GM21360 (cell line): ENCODE data around the gene LINC01488.

Experiments used
- ATAC-seq: cut with Tn5 transposase; IDR thresholded peaks from one replicate; pipeline ENCODE4 v1.9.1; 2021; ENCODE audit warnings: mild to moderate bottlenecking, moderate library complexity; ENCODE audit not compliant: unreplicated experiment

Gene LINC01488

DNA sequence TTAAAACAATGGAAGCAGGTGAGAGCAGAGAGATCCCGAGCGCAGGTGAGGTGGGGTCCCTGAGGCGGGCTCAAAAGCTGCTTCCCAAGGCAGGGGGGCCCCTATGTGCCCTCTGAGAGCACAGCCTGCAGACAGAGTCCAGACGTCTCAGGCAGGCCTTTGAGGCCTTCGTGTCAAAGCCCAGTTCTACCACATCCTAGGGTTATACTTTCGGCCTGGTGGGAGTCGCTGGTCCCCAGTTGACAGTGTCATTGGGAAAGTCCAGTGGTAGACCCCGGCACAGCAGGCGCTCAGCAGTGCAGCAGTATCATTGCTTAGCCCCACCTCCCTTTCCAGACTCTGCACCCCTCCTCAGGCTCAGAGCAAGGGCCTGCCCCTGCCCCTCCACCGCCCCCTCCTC is 9.1 kb downstream of the LINC01488 start:
- ATAC-seq = no peak

DNA sequence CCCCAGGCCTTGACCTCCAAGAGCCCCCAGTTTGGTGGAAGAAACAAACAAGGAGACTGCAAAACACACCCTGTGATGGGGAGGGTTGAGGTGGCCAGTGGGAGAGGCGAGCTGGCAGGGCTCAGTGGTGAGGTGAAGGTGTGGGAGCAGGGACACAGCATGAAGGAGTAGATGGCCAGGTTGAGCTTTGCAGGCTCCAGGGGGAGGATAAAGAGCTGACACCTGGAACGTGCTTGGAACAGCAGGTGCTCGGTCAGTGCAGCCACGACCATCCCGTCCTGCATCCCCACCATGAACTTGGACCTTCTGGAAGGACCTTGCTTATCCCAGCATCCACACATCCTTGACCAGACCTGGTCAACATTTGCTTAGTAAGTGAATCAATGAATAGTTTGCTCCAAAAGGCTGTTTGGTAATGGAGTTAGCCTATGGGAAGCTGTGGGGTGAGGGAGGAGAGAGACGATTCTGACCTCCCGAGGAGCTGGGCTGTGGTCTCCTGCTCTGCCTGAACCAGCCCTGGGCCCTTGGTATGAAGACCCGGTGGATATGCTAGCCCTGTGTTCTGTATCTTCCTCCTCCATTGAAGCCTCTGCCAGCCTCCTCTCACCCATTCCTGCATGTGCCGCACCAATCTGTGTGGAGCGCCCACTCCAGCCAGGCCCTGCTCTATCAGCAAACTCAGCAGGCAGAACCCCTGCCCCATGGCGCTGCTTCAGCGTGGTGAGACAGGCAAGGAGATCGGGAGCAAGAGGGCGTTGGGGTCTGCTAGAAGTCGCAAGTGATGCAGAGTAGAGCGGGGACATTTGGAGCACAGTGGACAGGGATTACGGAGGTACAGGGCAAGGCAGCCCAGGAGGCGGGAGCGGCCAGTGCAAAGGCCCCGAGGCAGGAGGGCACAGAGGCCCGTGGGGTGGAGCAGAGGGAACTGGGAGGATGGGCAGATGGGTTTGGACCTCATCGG is 9.9 kb downstream of the LINC01488 start:
- ATAC-seq = no peak

DNA sequence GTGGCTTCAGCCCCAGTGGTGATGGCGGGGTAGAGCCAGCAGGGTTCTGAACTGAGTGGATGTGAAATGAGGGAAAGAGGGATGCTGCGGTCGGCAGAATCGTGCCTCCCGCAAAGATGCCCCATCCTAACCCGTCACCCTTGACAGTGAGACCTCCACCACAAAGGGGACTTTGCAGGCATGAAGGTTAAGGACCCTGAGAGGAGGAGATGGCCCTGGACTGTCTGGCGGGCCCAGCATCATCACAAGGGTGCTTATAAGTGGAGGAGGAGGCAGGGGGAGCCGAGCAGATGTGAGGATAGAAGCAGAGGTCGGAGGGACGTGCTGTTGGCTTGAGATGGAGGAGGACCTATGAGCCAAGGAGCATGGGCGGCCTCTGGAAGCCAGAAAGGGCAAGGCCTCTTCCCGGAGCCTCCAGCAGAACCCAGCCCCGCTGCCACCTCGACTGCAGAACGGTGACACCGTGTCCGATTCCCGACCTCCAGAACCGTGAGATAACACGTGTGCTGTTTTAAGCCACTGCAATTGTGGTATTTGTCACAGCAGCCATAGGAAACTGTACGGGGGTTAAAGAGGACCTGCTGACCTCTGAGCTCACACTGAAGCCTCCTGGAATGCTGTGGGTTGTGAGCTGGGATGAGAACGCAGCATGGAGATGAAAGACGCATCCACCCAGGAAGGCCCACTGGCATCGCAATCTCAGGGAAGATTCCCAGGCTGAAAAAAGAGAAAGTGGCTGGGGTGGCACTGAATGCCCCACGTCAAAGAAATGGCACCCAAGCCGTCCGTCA is 10.9 kb downstream of the LINC01488 start:
- no peak for ATAC-seq

DNA sequence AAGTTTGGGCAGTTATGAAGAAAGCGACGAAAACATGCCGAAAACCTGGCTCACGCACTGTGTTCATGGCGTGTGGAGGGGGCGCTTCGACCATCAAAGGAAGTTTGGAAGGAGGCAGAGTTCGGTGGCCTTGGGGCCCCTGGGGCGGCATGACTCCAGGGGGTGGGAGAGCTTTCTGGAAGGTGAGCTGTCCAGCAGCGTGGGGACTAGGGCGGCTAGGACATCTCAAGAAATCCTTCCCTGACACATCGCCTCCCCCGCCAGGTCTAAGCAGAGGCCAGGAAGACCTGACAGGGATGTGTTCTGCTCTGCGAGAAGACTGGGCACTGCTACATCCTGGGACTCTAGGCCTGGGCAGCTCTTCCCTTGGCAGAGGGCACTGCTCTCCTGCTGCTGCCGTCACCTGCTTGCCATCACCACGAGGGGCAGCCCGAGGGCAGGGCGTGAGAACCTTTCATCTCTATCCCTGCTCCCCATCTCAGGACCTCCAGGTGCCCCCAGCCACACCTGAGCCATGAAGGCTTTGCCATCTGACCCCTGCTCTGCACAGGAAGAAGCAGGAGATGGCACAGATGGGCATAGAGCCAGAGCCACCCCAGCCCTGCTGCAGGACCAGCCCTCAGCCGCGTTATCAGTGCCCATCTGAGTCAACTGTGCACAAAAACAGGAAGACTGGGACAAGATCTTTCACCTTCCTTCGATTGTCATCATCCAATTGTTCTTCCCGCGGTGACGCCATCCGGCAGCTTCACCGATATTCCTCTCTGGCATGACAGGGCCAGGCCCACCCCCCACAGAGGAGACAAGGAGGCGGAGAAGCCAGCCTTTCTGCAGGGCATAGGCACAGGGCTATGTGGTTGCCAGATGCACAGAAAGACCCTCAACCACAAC is 12.7 kb downstream of the LINC01488 start:
- no peak for ATAC-seq

DNA sequence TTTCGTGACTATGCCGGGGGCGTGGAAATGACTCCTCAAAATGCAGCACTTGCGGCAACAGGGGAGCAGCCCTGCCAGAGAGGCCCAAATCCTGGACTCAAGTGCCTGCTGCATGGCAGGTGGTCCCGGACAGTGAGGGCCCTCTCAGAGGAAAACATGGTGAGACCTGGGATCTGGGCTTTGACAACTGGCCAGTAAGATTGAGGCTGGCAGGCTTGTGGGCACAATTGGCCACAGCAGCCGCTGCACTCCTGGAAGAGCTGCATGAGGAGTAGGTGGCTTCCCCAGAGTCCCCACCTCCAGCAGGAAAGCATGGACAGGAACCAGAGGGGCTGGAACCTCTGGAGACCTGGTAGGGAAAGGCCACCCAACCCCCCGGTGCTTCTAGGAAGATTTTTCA is 13.4 kb downstream of the LINC01488 start:
- ATAC-seq = no peak

DNA sequence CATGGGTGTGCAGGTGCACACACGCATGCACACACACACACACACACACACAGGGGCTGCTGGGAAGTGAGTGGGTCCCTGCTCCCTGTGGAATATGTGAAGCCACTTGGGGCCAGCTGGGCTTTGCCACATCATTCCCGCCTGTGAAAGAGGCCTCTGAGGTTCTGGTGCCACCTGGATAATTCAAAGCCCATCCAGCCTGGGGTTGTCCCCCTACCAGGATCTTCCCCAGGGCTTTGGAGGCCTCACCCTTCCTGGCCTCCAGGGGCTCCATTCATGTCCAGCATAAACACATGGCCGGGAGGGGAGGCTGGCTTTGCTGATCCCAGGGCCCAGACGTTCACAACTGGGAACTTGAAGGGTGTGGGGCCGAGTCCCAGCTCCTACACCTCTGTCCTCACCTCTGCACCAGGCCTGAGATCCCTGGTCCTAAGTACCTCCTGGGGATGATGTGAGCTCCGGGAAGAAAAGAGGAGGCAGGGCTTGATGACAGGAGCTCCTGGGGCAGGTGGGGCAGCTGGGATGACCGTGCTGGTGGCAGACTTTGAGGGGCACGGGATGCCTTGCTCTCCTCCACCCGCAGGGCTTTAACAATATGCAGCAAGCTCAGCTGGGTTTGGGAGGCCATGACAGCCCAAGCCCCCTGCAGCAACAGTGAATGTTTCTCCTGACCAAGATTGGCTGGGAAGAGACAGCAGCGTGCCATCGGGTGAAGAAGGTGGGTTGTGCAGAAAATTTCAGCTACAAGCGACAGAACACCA is 14.2 kb downstream of the LINC01488 start:
- ATAC-seq = no peak

DNA sequence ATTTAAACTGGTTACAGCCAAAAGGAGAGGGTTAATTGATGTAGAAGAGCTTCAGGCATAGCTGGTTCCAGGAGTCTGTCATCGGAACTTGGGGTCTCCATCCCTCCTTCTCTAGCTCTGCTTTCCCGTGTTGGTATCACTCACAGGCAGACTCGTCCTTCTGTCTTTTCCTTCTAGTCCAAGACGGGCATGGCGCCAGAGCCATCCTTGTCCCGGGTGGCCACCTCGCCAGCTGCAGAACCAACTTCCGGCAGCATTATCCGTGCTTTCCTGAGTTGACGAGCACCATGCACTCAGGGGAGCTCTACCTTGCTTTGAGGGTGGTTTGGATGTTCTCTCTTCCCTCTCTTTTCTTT is 14.7 kb downstream of the LINC01488 start:
- ATAC-seq = no peak

DNA sequence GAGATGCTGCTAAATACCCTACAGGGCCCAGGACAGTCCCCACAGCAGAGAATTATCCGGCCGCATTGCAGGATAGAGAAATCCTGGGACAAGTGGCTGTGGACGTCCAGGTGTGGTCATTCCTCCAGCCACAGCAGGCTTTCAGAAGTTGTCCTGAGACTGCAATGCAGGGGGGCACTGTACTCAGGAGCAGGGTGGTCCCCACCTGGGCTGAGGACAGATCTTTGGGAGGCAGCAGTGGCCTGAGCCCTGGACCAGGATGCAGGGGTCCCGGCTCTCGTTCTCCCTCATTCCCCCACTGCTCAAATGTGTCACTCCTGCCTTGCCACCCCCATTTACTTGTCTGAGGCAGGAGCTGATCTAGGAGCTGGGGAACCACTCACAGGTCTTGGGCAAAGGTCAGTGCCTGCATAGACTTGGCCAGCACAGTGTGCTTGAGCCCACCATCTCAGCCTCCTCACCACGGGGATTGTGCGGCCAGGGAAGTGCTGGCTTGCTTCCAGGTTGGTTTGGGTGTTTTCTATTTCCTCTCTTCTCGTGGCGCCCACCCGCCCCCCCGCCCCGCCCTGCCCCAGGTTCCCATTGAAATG is 15.3 kb downstream of the LINC01488 start:
- no peak for ATAC-seq

DNA sequence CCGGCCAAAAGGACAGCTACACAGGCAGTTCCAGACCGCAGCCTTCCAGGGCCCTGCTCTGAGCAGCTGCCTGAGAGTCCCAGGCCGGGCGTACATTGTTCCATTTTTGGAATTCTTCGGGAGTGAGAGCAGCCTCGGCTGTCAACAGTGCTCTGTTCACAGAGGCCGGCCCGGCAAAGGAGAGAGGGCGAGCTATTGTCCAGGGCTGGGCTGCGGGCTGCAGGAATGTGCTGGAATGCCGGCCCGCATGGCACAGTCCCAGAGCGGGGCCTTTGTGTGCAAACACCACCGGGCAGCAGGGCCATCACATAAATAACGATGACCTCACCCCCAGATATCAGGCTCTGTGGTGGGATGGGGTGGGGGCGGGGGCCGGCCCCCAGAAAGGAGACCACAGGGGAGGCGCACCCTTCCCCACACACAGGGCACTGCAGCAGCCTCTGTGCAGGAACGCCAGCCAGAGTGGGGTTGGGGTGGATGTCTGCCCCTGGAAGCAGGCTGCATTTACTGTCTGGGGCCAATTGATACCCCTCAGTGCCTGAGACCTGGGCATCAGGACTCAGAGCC is 15.8 kb downstream of the LINC01488 start:
- no peak for ATAC-seq

DNA sequence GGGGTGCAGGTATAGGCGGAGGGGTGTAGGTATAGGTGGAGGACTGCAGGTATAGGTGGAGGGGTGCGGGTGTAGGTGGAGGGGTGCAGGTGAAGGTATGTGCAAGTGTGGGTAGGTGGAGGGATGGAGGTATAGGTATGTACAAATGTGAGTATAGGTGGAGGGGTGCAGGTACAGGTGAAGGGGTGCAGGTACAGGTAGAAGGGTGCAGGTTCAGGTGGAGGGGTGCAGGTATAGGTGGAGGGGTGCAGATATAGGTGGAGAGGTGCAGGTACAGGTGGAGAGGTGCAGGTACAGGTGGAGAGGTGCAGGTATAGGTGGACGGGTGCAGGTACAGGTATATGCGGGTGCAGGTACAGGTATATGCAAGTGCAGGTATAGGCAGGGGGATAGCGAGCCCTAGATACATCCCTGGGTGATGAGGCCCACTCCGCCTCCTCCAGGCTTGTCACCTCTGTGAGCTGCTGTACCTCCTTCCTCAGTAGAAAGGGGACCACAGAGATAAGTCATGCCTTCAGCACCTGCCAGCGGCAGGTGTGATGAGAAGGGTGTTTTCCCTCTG is 17.2 kb downstream of the LINC01488 start:
- no peak for ATAC-seq

DNA sequence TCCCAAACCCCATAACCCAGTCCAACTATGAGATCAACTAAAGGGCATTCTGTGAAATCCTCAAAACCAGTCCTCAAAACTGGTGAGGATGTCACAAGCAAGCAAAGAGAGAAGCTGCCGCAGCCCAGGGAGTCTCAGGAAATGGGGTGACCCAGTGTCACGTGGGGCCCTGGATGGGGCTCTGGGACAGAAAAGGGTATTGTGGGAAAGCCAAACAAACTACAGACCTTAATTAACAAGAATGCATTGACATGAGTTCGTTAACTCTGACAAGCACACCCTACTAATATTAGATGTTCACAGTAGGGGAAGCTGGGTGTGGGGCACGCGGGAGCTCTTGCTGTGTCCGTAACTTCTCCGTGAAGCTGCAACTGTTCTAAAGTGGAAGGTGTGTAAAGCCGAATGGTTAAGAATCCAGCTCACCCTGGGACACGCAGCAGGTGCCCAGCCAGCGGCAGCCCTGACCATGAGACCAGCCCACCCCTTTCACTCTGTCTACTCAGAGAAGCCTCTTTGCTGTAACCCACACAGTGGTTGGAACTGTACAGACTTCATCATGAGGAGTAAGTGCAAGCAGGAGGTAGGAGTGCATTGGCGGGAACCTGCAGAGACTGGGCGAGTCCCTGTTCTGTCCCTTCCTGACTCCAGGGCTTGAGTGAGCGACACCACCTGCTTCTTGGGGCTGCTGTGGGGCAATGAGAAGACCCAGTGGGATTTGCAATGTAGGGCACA is 17.9 kb downstream of the LINC01488 start:
- ATAC-seq = no peak

DNA sequence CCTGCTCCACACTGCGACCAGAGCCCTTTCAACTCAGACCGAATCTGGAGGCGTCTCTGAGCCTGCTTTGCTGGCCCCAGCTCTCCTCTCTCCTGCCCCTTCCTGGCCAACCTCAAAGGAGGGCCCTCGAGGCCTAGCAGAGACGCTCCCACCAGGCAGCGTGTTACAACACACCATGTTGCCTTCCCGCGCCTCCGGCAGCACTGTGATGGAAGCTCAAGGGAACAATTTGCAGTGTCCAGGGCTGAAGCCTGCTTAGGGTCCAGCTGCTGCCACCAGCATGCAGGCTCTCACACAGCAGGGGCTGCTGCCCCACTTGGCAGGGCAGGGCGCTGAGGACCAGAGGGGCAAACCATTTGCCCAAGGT is 18.4 kb downstream of the LINC01488 start:
- ATAC-seq = no peak

DNA sequence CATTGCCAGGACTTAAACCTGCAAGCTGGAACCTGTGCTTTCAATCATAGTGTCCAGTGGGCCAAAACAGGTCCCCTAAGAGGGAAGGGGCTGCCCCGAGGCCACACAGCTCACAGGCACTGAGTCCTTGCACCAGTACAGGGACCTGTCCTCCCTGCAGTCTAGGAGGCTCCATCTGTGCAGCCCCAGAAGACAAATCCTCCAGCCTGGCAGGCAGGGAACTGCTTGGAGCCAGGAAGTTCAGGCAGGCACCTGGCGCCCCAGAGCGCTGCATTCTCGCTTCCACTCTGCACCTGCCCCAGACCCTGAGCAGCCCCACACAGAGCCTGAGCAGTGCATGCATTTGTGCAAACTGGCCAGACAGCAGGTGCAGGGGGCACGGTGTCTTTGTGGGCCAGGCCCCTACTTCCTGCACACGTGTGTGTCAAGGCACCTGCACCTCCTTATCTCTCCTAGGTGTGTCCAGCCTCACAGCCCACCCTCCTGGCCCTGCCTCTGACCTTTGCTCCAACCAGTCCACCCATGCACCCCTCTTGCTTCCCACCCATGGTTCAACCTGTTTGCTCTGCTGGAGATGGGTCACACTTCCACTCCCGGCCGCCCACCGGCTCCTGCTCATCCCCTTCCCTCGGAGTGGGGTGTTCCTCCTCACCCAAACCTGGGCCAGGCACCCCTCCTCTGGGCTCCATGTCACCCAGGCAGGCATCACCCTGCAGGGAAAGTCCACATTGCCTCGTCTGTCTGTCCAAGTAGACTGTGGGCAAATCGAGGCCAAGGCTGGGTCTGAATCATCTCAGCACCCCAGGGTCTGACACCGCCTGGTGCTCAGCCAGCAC is 19.0 kb downstream of the LINC01488 start:
- ATAC-seq = no peak

DNA sequence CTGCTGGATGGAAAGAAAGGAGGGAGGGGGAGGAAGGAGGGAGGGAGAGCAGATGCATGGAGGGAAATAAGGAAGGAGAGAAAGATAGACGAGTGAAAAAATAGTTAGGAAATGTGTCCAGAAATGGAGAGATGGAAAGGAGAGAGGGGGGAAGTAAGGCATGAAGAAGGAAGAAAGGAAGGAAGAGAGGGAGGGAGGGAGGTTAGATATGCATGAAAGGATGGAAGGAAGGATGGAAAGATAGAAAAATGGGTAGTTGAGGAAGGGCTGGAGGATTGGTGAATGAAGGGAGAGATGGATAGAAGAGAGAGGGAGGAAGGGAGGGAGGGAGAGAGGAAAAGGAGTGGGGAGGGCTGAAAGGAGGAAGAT is 19.6 kb downstream of the LINC01488 start:
- no peak for ATAC-seq

DNA sequence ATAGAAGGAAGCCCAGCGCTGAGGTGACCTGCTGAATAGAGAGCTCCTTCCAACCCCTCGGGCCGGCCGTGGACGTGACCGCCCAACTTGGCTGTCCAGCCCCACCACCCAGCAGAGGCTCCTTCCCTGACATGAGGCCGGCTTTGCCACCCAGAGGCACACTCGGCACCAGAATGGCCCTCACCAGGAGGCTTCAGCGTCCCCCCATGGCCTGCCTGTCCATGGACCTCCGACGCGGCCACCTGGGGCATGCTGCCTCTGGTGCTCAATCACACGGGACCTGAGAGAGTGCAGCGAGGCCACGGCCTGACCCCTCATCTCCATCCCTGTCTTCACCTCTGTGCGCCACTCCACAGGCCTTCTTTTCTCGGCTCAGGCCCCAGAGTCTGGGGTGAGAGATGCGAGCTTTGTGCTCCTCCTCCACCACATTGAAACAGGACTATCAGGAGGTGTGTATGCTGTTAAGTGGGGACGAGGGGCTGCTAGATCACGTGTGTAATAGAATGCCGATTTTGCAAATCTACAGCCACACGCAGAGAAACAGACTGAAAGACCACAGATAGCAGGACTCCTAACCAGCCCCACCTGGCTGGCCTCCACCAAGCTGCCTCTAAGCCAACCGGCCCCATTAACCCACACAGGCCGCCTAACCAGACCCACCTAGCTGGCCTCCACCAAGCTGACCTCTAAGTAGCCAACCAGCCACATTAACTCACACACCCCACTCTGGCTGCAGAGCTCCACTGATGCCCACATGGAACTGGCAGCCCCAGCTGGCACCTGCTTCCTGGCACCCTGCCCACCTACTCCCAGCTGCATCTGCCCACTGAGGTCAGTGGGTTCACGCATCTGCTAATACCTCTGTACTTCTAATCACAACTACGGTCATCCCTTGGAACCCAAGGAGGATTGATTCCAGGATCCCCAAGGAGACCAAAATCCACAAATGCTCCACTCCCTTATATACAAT is 20.7 kb downstream of the LINC01488 start:
- no peak for ATAC-seq

DNA sequence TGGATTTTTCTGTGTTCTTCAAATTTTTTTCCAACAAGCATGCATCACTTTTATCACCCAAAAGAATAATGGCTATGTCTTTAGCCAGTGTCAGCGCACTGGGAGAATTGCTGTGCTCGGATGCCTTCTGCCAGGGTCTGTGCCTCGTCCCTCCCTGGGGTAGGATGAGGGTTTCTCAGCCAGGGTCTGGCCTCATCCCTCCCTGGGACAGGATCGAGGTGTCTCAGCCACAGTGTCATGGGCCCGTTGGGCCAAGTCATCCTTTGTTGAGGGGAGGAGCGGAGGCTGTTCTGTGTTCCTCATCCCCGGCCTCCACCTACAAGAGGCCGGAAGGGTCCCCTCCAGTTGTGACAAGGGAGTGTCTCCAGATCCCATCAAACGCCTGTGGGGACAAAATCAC is 22.7 kb downstream of the LINC01488 start:
- no peak for ATAC-seq
